H1 (cell line): Measurements from ENCODE around the gene MKRN1.

ENCODE experiments used
- ATF3 ChIP-seq: IDR thresholded peaks from 2 replicates; pipeline ENCODE4 v1.6.1; 2011; ENCODE audit warnings: low read depth, mild to moderate bottlenecking, low read length; ENCODE audit not compliant: insufficient read depth
- BRCA1 ChIP-seq: IDR thresholded peaks from 2 replicates; pipeline ENCODE4 v1.6.1; 2012; ENCODE audit warnings: low read depth, low read length, improper control_type of control experiment
- CEBPB ChIP-seq: IDR thresholded peaks from 2 replicates; pipeline ENCODE4 v1.6.1; 2012; ENCODE audit warnings: low read depth, low read length
- CTCF ChIP-seq, 3 experiments: IDR thresholded peaks; 1 replicate in 2 of 3; 2 replicates in 1 of 3; pipeline versions ENCODE4 v1.5.1 to v1.6.1; 2011; ENCODE audit warnings: low read length in 3 of 3, mild to moderate bottlenecking in 3 of 3, inconsistent platforms in 2 of 3, low read depth in 1 of 3, moderate library complexity in 1 of 3; ENCODE audit not compliant: insufficient read depth in 1 of 3; ENCODE audit errors: control extremely low read depth in 1 of 3
- EP300 ChIP-seq, 2 experiments: IDR thresholded peaks; 1 replicate in 1 of 2; 2 replicates in 1 of 2; pipeline ENCODE4 v1.6.1; 2011 to 2012; ENCODE audit warnings: low read depth in 2 of 2, low read length in 2 of 2, mild to moderate bottlenecking in 2 of 2, borderline replicate concordance in 1 of 2, inconsistent platforms in 1 of 2, moderate library complexity in 1 of 2
- KDM1A ChIP-seq: fragments of 200-600, 300-600 bp; sonication (generic); IDR thresholded peaks from 2 replicates; pipeline ENCODE4 v1.7.1; 2016; ENCODE audit warnings: mild to moderate bottlenecking, low read length, borderline replicate concordance
- MAFK ChIP-seq: IDR thresholded peaks from 2 replicates; pipeline ENCODE4 v1.6.1; 2012; ENCODE audit warnings: low read depth, mild to moderate bottlenecking, improper control_type of control experiment, low read length
- PHF8 ChIP-seq: fragments of 200-600 bp; sonication (generic); conservative IDR thresholded peaks from 2 replicates; pipeline ENCODE4 v1.7.1; 2012; ENCODE audit warnings: low read depth, mild to moderate bottlenecking, inconsistent platforms, low read length, moderate library complexity
- POLR2A ChIP-seq, 2 experiments: IDR thresholded peaks; 1 replicate in 1 of 2; 2 replicates in 1 of 2; pipeline ENCODE4 v1.6.1; 2011; ENCODE audit warnings: low read depth in 2 of 2, low read length in 2 of 2, mild to moderate bottlenecking in 2 of 2; ENCODE audit errors: control extremely low read depth in 1 of 2
- USF2 ChIP-seq: IDR thresholded peaks from 2 replicates; pipeline ENCODE4 v1.6.1; 2011; ENCODE audit warnings: low read length, improper control_type of control experiment

GRCh38 chr7:140494867-140495266 is 15.6 kb upstream of the MKRN1 start:
- TF ChIP-seq PHF8 = no peak
- TF ChIP-seq KDM1A = no peak
- TF ChIP-seq EP300 (IDR thresholded peaks at IDR 0.05; ENCODE audit: borderline replicate concordance in 1 of 2, low read depth in 2 of 2, low read length in 2 of 2) = no peak
- no peak for TF ChIP-seq CTCF (IDR thresholded peaks at IDR 0.05; ENCODE audit: control extremely low read depth in 1 of 3, insufficient read depth in 1 of 3, low read depth in 1 of 3, low read length in 3 of 3)
- no peak for TF ChIP-seq POLR2A (IDR thresholded peaks at IDR 0.05; ENCODE audit: control extremely low read depth in 1 of 2, low read depth in 2 of 2, low read length in 2 of 2)
- TF ChIP-seq USF2 = no peak
- TF ChIP-seq CEBPB = no peak
- no peak for TF ChIP-seq ATF3
- no peak for TF ChIP-seq BRCA1
- TF ChIP-seq MAFK = no peak
